Vagina (tissue), 2 donors: Measurements from ENCODE around the gene PODXL2. TPM values are rescaled to one million over a fixed set of nuclear protein-coding genes. Genes with fewer than 3 reads are reported as not detected.

Experiments used
- DNase-seq, 2 donors: peaks; one replicate each; pipeline ENCODE4 v3.0.0-alpha.2; 2017; ENCODE audit errors: extremely low spot score in 2 of 2
- H3K27ac ChIP-seq: fragments of 200-600 bp; sonication (generic); one replicate; pipeline ENCODE4 v1.5.1; 2019
- H3K27me3 ChIP-seq: fragments of 200-600 bp; sonication (generic); one replicate; pipeline ENCODE4 v1.5.1; 2019
- H3K36me3 ChIP-seq, 2 donors: fragments of 200-600 bp; sonication (generic); one replicate each; pipeline ENCODE4 v1.5.1; 2017 to 2019
- H3K4me1 ChIP-seq: fragments of 200-600 bp; sonication (generic); one replicate; pipeline ENCODE4 v1.5.1; 2019
- H3K4me3 ChIP-seq, 2 donors: fragments of 200-600 bp; sonication (generic); 1 replicate in 1 of 2; 2 replicates in 1 of 2; pipeline ENCODE4 v1.5.1; 2016 to 2019
- H3K9me3 ChIP-seq: fragments of 200-600 bp; sonication (generic); one replicate; pipeline ENCODE4 v1.5.1; 2019
- CTCF ChIP-seq, 3 experiments: fragments of 450-650 bp in 2 of 3; fragments of 200-600 bp in 1 of 3; sonication (generic) in 1 of 3; IDR thresholded peaks; one replicate each; pipeline ENCODE4 v1.5.1; 2017 to 2019; ENCODE audit warnings: antibody characterized with exemption in 3 of 3, mild to moderate bottlenecking in 2 of 3, moderate library complexity in 2 of 3
- POLR2A ChIP-seq, 2 donors: fragments of 450-650 bp; IDR thresholded peaks; one replicate each; pipeline ENCODE4 v1.6.1; 2017; ENCODE audit warnings: antibody characterized with exemption in 2 of 2, mild to moderate bottlenecking in 2 of 2, moderate library complexity in 2 of 2
- POLR2AphosphoS5 ChIP-seq, 2 donors: sonication (generic); formaldehyde crosslinking; IDR thresholded peaks; one replicate each; pipeline ENCODE4 v1.9.0; 2017; ENCODE audit warnings: antibody characterized with exemption in 2 of 2, mild to moderate bottlenecking in 2 of 2, low read depth in 1 of 2; ENCODE audit not compliant: insufficient read depth in 1 of 2
- intact Hi-C: fragments of 100-400 bp; cut with DNase I; formaldehyde crosslinking; loops from one replicate; pipeline ENCODE4 v1.15.1; 2023
- total RNA-seq: library from RNA; depleted of rRNA; stranded (reverse); fragments of >200 nt; gene quantifications from one replicate; pipeline ENCODE4 v1.2.3, GENCODE V29; 2016

Gene PODXL2
- total RNA-seq, 1 donor from 2014 or later = 2.9 TPM

GRCh38 chr3:127634653-127635052 lies 5.7 kb downstream of the PODXL2 start:
- DNase-seq = no peak
- Histone ChIP-seq H3K4me1 (peaks cover 9% of the 10 kb centered on the region), H3K27ac (no peak overlapping the region), H3K27me3 (no peaks in the 10 kb centered on the region), H3K4me3 (no peak overlapping the region), H3K36me3 (no peaks in the 10 kb centered on the region), H3K9me3 (no peaks in the 10 kb centered on the region)
- intact Hi-C loops = no loop called here
- no peak for TF ChIP-seq CTCF (IDR thresholded peaks at IDR 0.05)
- no peak for TF ChIP-seq POLR2A (IDR thresholded peaks at IDR 0.05)
- TF ChIP-seq POLR2AphosphoS5 (IDR thresholded peaks at IDR 0.05; ENCODE audit: insufficient read depth in 1 of 2, low read depth in 1 of 2) = no peak

GRCh38 chr3:127637546-127637945 lies 8.6 kb downstream of the PODXL2 start:
- H3K27me3 ChIP-seq = no peaks in the 10 kb centered on the region
- no peak for TF ChIP-seq POLR2AphosphoS5 (IDR thresholded peaks at IDR 0.05; ENCODE audit: insufficient read depth in 1 of 2, low read depth in 1 of 2)
- TF ChIP-seq POLR2A (IDR thresholded peaks at IDR 0.05) = no peak
- TF ChIP-seq CTCF (IDR thresholded peaks at IDR 0.05) = no peak
- H3K27ac ChIP-seq = no peak overlapping the region
- no peaks in the 10 kb centered on the region for H3K4me1 ChIP-seq
- no peaks in the 10 kb centered on the region for H3K36me3 ChIP-seq
- no peak for DNase-seq
- no peak overlapping the region for H3K4me3 ChIP-seq
- intact Hi-C loops = no loop called here
- H3K9me3 ChIP-seq = no peaks in the 10 kb centered on the region

GRCh38 chr3:127637971-127638370 lies 9.0 kb downstream of the PODXL2 start:
- H3K9me3 ChIP-seq = no peaks in the 10 kb centered on the region
- no peaks in the 10 kb centered on the region for H3K4me1 ChIP-seq
- TF ChIP-seq POLR2AphosphoS5 (IDR thresholded peaks at IDR 0.05; ENCODE audit: insufficient read depth in 1 of 2, low read depth in 1 of 2) (no peak), CTCF (IDR thresholded peaks at IDR 0.05) (no peak)
- no peaks in the 10 kb centered on the region for H3K27me3 ChIP-seq
- H3K27ac ChIP-seq = no peak overlapping the region
- intact Hi-C loops = no loop called here
- H3K4me3 ChIP-seq = no peak overlapping the region
- no peaks in the 10 kb centered on the region for H3K36me3 ChIP-seq
- DNase-seq = no peak

GRCh38 chr3:127639173-127640041 lies 10.4 kb downstream of the PODXL2 start:
- Histone ChIP-seq H3K36me3 (no peaks in the 10 kb centered on the region), H3K27ac (no peak overlapping the region), H3K4me3 (no peak overlapping the region), H3K9me3 (no peaks in the 10 kb centered on the region), H3K27me3 (no peaks in the 10 kb centered on the region), H3K4me1 (no peaks in the 10 kb centered on the region)
- TF ChIP-seq POLR2A (IDR thresholded peaks at IDR 0.05) = no peak
- TF ChIP-seq POLR2AphosphoS5 (IDR thresholded peaks at IDR 0.05; ENCODE audit: insufficient read depth in 1 of 2, low read depth in 1 of 2) = no peak
- TF ChIP-seq CTCF (IDR thresholded peaks at IDR 0.05) = no peak
- no peak for DNase-seq
- intact Hi-C loops = no loop called here

GRCh38 chr3:127640042-127640355 lies 11.0 kb downstream of the PODXL2 start:
- no peaks in the 10 kb centered on the region for H3K27me3 ChIP-seq
- intact Hi-C loops = no loop called here
- DNase-seq = no peak
- H3K4me3 ChIP-seq = no peak overlapping the region
- no peak overlapping the region for H3K27ac ChIP-seq
- H3K9me3 ChIP-seq = no peaks in the 10 kb centered on the region
- H3K36me3 ChIP-seq = no peaks in the 10 kb centered on the region
- H3K4me1 ChIP-seq = no peaks in the 10 kb centered on the region
- TF ChIP-seq CTCF (IDR thresholded peaks at IDR 0.05) (no peak), POLR2A (IDR thresholded peaks at IDR 0.05) (no peak), POLR2AphosphoS5 (IDR thresholded peaks at IDR 0.05; ENCODE audit: insufficient read depth in 1 of 2, low read depth in 1 of 2) (no peak)
